Progenitor cell of endocrine pancreas (in vitro differentiated cells): Measurements from ENCODE around the gene ATP6V1F. TPM values are rescaled to one million over a fixed set of nuclear protein-coding genes. Genes with fewer than 3 reads are reported as not detected.

ENCODE experiments used
- DNase-seq: peaks from one replicate; pipeline ENCODE4 v3.0.0; 2021; ENCODE audit warnings: low spot score; ENCODE audit not compliant: unreplicated experiment
- H3K27ac Mint-ChIP-seq: 2 replicates; pipeline ENCODE4 v1.8.0; 2021; ENCODE audit warnings: mild to moderate bottlenecking, moderate library complexity, mixed read lengths
- H3K27me3 Mint-ChIP-seq: 2 replicates; pipeline ENCODE4 v1.8.0; 2021; ENCODE audit warnings: mixed read lengths
- H3K36me3 Mint-ChIP-seq: 2 replicates; pipeline ENCODE4 v1.8.0; 2022; ENCODE audit warnings: mixed read lengths; ENCODE audit not compliant: insufficient read depth
- H3K4me1 Mint-ChIP-seq: 2 replicates; pipeline ENCODE4 v1.8.0; 2021; ENCODE audit warnings: low read depth, mixed read lengths
- H3K4me3 Mint-ChIP-seq: 2 replicates; pipeline ENCODE4 v1.8.0; 2021; ENCODE audit warnings: low read depth, mild to moderate bottlenecking, moderate library complexity, mixed read lengths
- H3K9me3 Mint-ChIP-seq: 2 replicates; pipeline ENCODE4 v1.8.0; 2021; ENCODE audit warnings: low read depth, mixed read lengths
- CTCF ChIP-seq: fragments of 200-600 bp; sonication (generic); IDR thresholded peaks from one replicate; pipeline ENCODE4 v1.5.0; 2021; ENCODE audit warnings: antibody characterized with exemption, mild to moderate bottlenecking; ENCODE audit not compliant: unreplicated experiment
- total RNA-seq: library from RNA; stranded (reverse); gene quantifications from 2 replicates; pipeline ENCODE4 v1.2.1, GENCODE V29; 2021

Gene ATP6V1F
- total RNA-seq, 1 donor from 2014 or later: 119 TPM

DNA sequence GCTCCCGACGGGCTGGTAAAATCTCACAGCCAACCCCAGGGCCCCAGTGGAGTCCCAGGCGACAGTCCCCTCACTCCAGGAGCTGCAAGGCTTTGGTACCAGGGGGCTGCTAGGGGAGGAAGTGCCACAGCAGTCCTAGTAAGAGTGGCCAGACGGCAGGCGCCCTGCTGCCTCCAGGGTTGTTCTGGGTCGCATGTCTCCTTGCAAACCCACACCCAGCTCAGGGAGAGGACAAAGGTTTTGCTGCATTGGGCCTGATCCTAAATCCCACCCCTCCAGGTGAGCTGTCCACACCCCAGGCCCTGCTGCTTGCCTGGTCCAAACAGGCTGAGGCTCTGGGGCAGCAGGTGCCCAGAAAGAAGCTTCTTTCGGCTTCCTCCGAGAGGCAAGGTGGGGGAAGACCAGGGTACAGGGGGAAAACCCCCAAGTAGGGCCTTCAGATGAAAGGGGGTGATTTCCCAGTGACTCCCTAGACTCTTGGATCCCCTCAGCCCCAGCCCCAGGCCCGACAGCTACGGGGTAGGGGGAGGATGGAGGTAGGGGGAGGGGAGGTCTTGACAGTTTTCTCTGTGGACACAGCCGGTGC lies 52.0 kb downstream of the ATP6V1F start:
- H3K9me3 Mint-ChIP-seq: no peaks in the 10 kb centered on the region
- H3K4me3 Mint-ChIP-seq: no peak overlapping the region
- H3K27me3 Mint-ChIP-seq: peaks cover 57% of the 10 kb centered on the region
- H3K4me1 Mint-ChIP-seq: peaks cover 6% of the 10 kb centered on the region
- H3K27ac Mint-ChIP-seq: no peak overlapping the region
- H3K36me3 Mint-ChIP-seq: no peaks in the 10 kb centered on the region
- DNase-seq: no peak
- TF ChIP-seq CTCF: no peak

DNA sequence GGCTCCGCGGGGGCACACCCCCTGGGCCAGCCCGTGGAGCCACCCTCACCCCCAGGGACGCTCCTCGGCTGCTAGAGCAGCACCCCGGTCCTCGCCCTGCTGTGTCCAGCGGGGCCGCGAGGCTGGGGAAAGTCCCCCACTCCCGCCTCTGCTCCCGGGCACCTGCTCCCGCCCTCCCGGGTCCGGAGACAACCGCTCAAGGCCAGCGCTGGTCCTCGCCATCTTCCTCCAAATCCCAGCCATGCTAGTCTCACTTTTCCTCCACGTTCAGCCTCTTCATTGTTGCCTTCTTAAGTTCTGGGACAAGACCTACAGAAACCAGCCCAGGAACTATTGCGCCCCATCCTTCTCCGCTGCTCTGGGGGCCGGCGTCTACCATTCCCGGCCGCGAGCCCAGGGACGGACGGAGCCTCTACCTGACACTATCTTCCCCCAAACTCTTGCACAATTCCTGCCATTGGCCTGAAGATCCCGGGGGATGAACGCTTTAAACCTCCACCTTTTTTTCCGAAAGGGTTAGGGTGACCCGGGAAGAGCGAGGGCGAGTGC lies 52.7 kb downstream of the ATP6V1F start:
- H3K4me1 Mint-ChIP-seq: peaks cover 4% of the 10 kb centered on the region
- no peak for TF ChIP-seq CTCF
- H3K27me3 Mint-ChIP-seq: peaks cover 63% of the 10 kb centered on the region
- peak overlapping the region; percentile 35 for H3K4me3 Mint-ChIP-seq
- no peaks in the 10 kb centered on the region for H3K9me3 Mint-ChIP-seq
- H3K27ac Mint-ChIP-seq: no peak overlapping the region
- no peak for DNase-seq
- H3K36me3 Mint-ChIP-seq: no peaks in the 10 kb centered on the region

Other genes with a start within 250 kb of the ATP6V1F start
- 5.1 and 7.4 TPM in 2 replicates for gene GARIN1A, start 190.6 kb upstream of the ATP6V1F start, total RNA-seq
- 107 and 111 TPM in 2 replicates for gene CALU, start 123.5 kb upstream of the ATP6V1F start, total RNA-seq
- gene OPN1SW, start 87.1 kb upstream of the ATP6V1F start, total RNA-seq: not detected in 2 replicates
- 66.3 and 74.2 TPM in 2 replicates for gene CCDC136, start 70.9 kb upstream of the ATP6V1F start, total RNA-seq
- 6.9 and 11.7 TPM in 2 replicates for gene FLNC, start 32.5 kb upstream of the ATP6V1F start, total RNA-seq
- 6.8 and 8.5 TPM in 2 replicates for gene KCP, start 47.9 kb downstream of the ATP6V1F start, total RNA-seq
- 0.44 and 0.69 TPM in 2 replicates for gene IRF5, start 75.1 kb downstream of the ATP6V1F start, total RNA-seq
- 44.8 and 44.9 TPM in 2 replicates for gene TNPO3, start 192.3 kb downstream of the ATP6V1F start, total RNA-seq